ENCODE data around the gene PGK1.

- TF ChIP-seq CTCF (conservative IDR thresholded peaks at IDR 0.05; ENCODE audit: low read depth, low read length) (no peak), EZH2 (IDR thresholded peaks at IDR 0.05; ENCODE audit: low read length, unreplicated experiment) (no peak)
Observed at GRCh38 chrX:78168065-78168464, 64.0 kb downstream of the PGK1 start.
